22Rv1 (cell line): ENCODE data around the gene SAXO1.
"Not testable (repeated sequence)": the region's sequence is repeated elsewhere in the genome, so short reads cannot be mapped to it uniquely, and the experiment has no call there.

ENCODE experiments used
- H3K27ac ChIP-seq: fragments of 450-650 bp; 2 replicates; pipeline ENCODE4 v1.5.1; 2017
- CTCF ChIP-seq: fragments of 450-650 bp; IDR thresholded peaks from 2 replicates; pipeline ENCODE4 v1.5.1; 2017; ENCODE audit warnings: mild to moderate bottlenecking
- ZFX ChIP-seq: fragments of 450-650 bp; IDR thresholded peaks from 2 replicates; pipeline ENCODE4 v1.6.1; 2017; ENCODE audit warnings: antibody characterized with exemption, borderline replicate concordance

The SAXO1 gene

GRCh38 chr9:18997151-18997550, 35.9 kb downstream of the SAXO1 start:
- no peak for TF ChIP-seq CTCF
- TF ChIP-seq ZFX: no peak

GRCh38 chr9:18996211-18996610, 36.8 kb downstream of the SAXO1 start:
- no peak for TF ChIP-seq CTCF
- TF ChIP-seq ZFX: no peak
- H3K27ac ChIP-seq: no peak overlapping the region

More at GRCh38 chr9:18997151-18997550, 35.9 kb downstream of the SAXO1 start:
- no peak overlapping the region for H3K27ac ChIP-seq

- TF ChIP-seq ZFX (no peak), CTCF (no peak)
- H3K27ac ChIP-seq: no peak overlapping the region
Measured at GRCh38 chr9:18994263-18994916, 38.6 kb downstream of the SAXO1 start.

- H3K27ac ChIP-seq: not testable (repeated sequence)
Measured at GRCh38 chr9:18991197-18991596, 41.8 kb downstream of the SAXO1 start.

- H3K27ac ChIP-seq: no peak overlapping the region
- TF ChIP-seq ZFX: no peak
- no peak for TF ChIP-seq CTCF
Measured at GRCh38 chr9:18990494-18990893, 42.5 kb downstream of the SAXO1 start.

- TF ChIP-seq ZFX (no peak), CTCF (no peak)
- H3K27ac ChIP-seq: no peak overlapping the region
Measured at GRCh38 chr9:18989865-18990264, 43.1 kb downstream of the SAXO1 start.

- TF ChIP-seq ZFX: no peak
- no peak for TF ChIP-seq CTCF
- H3K27ac ChIP-seq: no peak overlapping the region
Measured at GRCh38 chr9:18989097-18989496, 43.9 kb downstream of the SAXO1 start.

- TF ChIP-seq CTCF: no peak
- TF ChIP-seq ZFX: no peak
- H3K27ac ChIP-seq: no peak overlapping the region
Measured at GRCh38 chr9:18988003-18988402, 45.0 kb downstream of the SAXO1 start.
